ENCODE measurements around the gene ZCCHC4. TPM values are rescaled to one million over a fixed set of nuclear protein-coding genes. Genes with fewer than 3 reads are reported as not detected.

ZCCHC4 gene
- total and polyA plus RNA-seq, 2 of the 8 experiments (the other 6 are each of a cell fraction or from before 2014, with no cell fraction given): 9.8 to 12.5 TPM

- DNase-seq (ENCODE audit: low read depth in 1 of 2, low spot score in 2 of 2) (no peak), FAIRE-seq (no peak)
- TF ChIP-seq RBBP5 (IDR thresholded peaks at IDR 0.05; ENCODE audit: borderline replicate concordance, low read depth, low read length) (no peak), GTF2F1 (IDR thresholded peaks at IDR 0.05; ENCODE audit: borderline replicate concordance, low read depth, low read length) (no peak), E2F6 (IDR thresholded peaks at IDR 0.05) (no peak), ATF2 (IDR thresholded peaks at IDR 0.05; ENCODE audit: low read length) (no peak), SP1 (IDR thresholded peaks at IDR 0.05; ENCODE audit: low read depth, low read length) (no peak), TAF1 (IDR thresholded peaks at IDR 0.05; ENCODE audit: low read depth, low read length) (no peak), KDM5A (IDR thresholded peaks at IDR 0.05; ENCODE audit: low read length) (no peak), HDAC2 (IDR thresholded peaks at IDR 0.05; ENCODE audit: borderline replicate concordance in 1 of 2, low read depth in 2 of 2, low read length in 2 of 2) (no peak)
- Histone ChIP-seq H3K14ac (ENCODE audit: insufficient read length) (no peak overlapping the region), H3K4me1 (replicated peaks in 1 of 4; ENCODE audit: control insufficient read depth in 3 of 4, insufficient read depth in 4 of 4, low read length in 3 of 4) (no peaks in the 10 kb centered on the region; a peak in 1 of 7 replicates), H4K20me1 (replicated peaks in 1 of 2; ENCODE audit: control insufficient read depth in 1 of 2, insufficient read depth in 2 of 2, low read length in 2 of 2) (no peaks in the 10 kb centered on the region), H3K9me3 (ENCODE audit: insufficient read depth in 2 of 2, low read depth in 1 of 2, low read length in 1 of 2) (no peaks in the 10 kb centered on the region), H4K8ac (ENCODE audit: extremely low read depth, insufficient read depth, low read length) (no peak overlapping the region), H3K18ac (ENCODE audit: extremely low read depth, low read length) (no peak overlapping the region), H3K4me2 (ENCODE audit: insufficient read depth in 1 of 2, low read depth in 2 of 2, low read length in 2 of 2) (no peak overlapping the region), H4K5ac (ENCODE audit: insufficient read length, low read depth, low read length) (no peak overlapping the region), H2BK5ac (ENCODE audit: low read depth, low read length) (no peak overlapping the region), H2BK20ac (ENCODE audit: low read length) (no peak overlapping the region), H3K23ac (ENCODE audit: insufficient read length) (no peak overlapping the region), H2BK120ac (replicated peaks; ENCODE audit: low read depth, low read length) (no peak overlapping the region), H3K9ac (replicated peaks in 1 of 4; ENCODE audit: extremely low read depth in 1 of 4, low read depth in 3 of 4, low read length in 3 of 4) (no peak overlapping the region), H2AK5ac (ENCODE audit: low read depth, low read length) (no peak overlapping the region), H2BK12ac (ENCODE audit: low read depth, low read length) (no peak overlapping the region), H4K91ac (replicated peaks; ENCODE audit: insufficient read length, low read length) (no peak overlapping the region), H3K27me3 (replicated peaks in 1 of 4; ENCODE audit: control insufficient read depth in 3 of 4, extremely low read depth in 1 of 4, insufficient read depth in 3 of 4, low read length in 3 of 4) (no peaks in the 10 kb centered on the region; a peak in 1 of 7 replicates), H3K27ac (ENCODE audit: low read depth, low read length) (no peak overlapping the region), H3K36me3 (ENCODE audit: control insufficient read depth in 2 of 4, insufficient read depth in 4 of 4, low read length in 3 of 4) (no peaks in the 10 kb centered on the region), H3K4ac (replicated peaks; ENCODE audit: insufficient read length, low read depth, low read length) (no peak overlapping the region), H2BK15ac (ENCODE audit: low read length) (no peak overlapping the region), H3K79me1 (ENCODE audit: low read depth, low read length) (no peaks in the 10 kb centered on the region), H3K79me2 (ENCODE audit: control insufficient read depth in 1 of 2, insufficient read depth in 2 of 2, low read length in 2 of 2) (no peaks in the 10 kb centered on the region), H3K4me3 (ENCODE audit: extremely low read depth in 1 of 4, insufficient read depth in 2 of 4, low read depth in 3 of 4, low read length in 4 of 4) (no peak overlapping the region), H3K23me2 (ENCODE audit: low read depth, low read length) (peaks cover 1% of the 10 kb centered on the region; the same call in 1 of the 2 replicates), H3K56ac (replicated peaks; ENCODE audit: insufficient read length, low read depth, low read length) (no peak overlapping the region), H2AFZ (ENCODE audit: low read length) (no peak overlapping the region)
- ChIA-PET CTCF (ENCODE audit: partially characterized antibody) (interaction anchor here (0.9 to 3.6 kb wide), 3 partner anchors 11 to 20 kb away, joined by 3 to 20 read pairs (median 5); no protein-coding TSS in a partner anchor), POLR2A (ENCODE audit: partially characterized antibody) (no interaction called here)
- 89% methylated on average over 1 of the region's 1 CpG; no CpG with 5 or more reads in 1 of the 2 experiments for WGBS, 2 experiments (ENCODE audit: extremely low coverage in 1 of 2, insufficient coverage in 1 of 2, insufficient read length in 1 of 2, insufficient replicate concordance in 2 of 2, low coverage in 1 of 2, low lambda C conversion rate in 2 of 2, missing lambda C conversion rate in 1 of 2)
These were observed 1.8 kb upstream of the ZCCHC4 start for GRCh38 chr4:25310803-25311166.
